Measurements from ENCODE around the gene OGFOD3.

DNA sequence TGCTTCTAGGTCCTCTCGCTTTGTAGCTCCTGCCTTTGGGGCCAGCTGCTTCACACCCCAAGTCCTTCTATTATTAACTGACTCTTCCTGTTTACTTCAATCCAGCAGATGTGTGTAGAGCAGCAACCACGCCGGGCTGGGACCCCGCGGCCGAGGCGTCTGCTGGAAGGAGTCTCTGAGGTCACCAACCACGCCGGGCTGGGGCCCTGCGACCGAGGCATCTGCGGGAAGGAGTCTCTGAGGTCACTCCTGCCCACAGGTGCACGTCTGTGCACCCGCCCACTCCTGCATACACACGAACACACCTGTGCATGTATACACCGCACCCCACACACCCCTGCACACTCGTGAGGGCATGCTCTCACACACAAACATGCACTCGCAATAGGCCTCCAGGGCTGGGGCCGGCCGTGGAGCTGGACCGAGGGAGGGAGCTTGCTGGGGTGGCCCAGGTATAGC is 67.1 kb downstream of the OGFOD3 start:
- TF ChIP-seq POLR2AphosphoS5 (IDR thresholded peaks at IDR 0.05; ENCODE audit: low read depth, low read length) (no peak), SPI1 (IDR thresholded peaks at IDR 0.05; ENCODE audit: low read depth, low read length) (no peak)

All from GM12891 (cell line).